ENCODE data around the gene MMP28.

Gene MMP28, protein sequence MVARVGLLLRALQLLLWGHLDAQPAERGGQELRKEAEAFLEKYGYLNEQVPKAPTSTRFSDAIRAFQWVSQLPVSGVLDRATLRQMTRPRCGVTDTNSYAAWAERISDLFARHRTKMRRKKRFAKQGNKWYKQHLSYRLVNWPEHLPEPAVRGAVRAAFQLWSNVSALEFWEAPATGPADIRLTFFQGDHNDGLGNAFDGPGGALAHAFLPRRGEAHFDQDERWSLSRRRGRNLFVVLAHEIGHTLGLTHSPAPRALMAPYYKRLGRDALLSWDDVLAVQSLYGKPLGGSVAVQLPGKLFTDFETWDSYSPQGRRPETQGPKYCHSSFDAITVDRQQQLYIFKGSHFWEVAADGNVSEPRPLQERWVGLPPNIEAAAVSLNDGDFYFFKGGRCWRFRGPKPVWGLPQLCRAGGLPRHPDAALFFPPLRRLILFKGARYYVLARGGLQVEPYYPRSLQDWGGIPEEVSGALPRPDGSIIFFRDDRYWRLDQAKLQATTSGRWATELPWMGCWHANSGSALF

DNA sequence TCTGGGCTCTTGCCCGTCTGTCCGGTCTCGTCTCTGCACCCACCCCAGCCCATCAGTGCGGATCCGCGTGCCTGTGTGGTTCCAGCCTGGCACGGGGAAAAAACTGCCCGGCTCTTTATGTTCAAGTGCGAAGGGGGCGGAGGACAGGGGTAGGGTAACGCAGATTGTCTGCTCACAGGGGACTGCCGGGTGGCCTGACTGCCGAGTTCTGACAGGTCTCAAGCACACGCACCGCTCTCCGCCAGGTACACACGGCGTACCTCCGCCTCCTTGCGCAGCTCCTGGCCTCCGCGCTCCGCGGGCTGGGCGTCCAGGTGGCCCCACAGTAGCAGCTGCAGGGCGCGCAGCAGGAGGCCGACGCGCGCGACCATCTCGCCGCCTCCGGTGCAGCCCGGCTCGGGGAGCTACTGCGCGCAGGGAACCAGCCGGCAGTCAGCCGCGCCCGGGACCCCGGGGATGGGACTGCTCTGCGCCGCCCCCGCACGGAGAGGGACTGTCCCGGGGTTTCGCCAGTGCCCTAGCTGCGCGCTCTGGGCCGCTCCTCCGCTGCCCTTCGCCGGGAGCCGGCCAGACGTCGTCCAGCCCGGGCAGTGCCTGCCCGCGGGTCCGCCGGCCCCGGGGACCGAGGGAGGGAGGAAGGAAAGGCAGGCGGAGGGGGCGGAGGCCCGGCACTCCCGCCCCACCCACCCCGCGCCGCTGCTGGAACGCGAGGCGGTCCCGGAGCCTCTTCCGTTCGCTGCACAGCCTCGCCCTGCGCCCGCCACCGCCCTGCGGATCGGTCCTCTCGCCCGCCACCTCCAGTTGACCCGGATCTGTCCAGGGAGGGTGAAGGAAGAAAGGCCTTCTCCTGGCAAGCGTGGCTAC, at the start of gene MMP28:
TSS of gene MMP28 (minus strand) at position 635 of the 864 bp plus-strand sequence. CDS start at position 371, 264 bp downstream.
- peak in 1 of 2 donors; percentile 35 for DNase-seq (ENCODE audit: low read depth in 1 of 2, low spot score in 1 of 2)

DNA sequence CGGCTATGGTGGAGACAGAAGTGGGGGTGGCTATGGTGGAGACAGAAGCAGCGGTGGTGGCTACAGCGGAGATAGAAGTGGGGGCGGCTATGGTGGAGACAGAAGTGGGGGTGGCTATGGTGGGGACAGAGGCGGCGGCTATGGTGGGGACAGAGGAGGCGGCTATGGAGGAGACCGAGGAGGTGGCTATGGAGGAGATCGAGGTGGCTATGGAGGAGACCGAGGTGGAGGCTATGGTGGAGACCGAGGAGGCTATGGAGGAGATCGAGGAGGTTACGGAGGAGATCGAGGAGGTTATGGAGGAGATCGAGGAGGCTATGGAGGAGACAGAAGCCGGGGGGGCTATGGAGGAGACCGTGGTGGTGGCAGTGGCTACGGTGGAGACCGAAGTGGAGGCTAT, 49.1 kb upstream of the MMP28 start:
- no peak for DNase-seq (ENCODE audit: low read depth in 1 of 2, low spot score in 1 of 2)

DNA sequence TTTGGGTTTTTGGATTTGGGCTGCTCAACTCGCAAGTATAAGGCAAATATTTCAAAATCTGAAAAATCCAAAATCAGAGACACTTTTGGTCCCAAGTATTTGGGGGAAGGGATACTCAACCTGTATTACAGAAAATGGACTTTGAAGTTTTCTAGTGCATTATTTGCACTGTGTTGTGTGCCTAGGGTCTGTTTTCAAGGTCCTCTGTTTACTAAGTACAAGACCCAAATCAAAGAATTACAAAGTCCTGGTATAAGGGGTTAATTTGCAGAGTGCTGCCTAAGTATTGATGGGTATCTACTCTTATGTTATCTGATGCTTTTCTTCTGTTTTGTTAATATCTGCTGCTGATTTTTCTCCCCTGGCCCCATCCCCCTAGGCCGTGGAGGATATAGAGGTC, 48.3 kb upstream of the MMP28 start:
- no peak for DNase-seq (ENCODE audit: low read depth in 1 of 2, low spot score in 1 of 2)

DNA sequence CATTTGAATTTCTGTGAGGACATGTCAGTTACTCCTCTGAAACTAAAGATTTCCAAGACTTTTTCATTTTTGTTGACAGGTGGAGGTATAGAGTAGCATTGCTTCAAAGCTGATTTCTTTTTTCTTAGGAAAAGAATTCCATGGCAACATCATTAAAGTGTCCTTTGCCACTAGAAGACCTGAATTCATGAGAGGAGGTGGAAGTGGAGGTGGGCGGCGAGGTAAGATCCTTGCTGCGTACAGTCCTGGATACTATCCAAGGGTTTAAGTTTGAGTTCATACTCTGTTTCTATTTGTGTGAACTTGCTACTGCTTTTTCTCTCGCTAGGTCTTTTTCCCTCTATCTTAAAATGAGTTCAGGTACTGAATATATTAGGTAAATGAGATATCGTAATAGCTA, 46.8 kb upstream of the MMP28 start:
- no peak for DNase-seq (ENCODE audit: low read depth in 1 of 2, low spot score in 1 of 2)

DNA sequence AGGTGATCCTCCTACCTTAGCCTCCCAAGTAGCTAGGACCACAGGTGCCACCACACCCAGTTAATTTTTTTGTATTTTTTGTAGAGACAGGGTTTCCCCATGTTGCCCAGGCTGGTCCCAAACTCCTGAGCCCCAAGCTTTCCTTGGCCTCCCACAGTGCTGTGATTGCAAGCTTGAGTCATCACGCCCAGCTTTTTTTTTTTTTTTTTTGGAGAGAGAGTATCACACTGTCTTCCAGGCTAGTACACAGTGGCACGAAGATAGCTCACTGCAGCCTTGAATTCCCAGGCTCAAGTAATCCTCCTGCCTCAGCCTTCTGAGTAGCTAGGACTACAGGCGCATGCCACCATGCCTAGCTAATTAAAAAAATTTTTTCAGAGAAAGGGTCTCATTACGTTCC, 46.1 kb upstream of the MMP28 start:
- DNase-seq (ENCODE audit: low read depth in 1 of 2, low spot score in 1 of 2): no peak

DNA sequence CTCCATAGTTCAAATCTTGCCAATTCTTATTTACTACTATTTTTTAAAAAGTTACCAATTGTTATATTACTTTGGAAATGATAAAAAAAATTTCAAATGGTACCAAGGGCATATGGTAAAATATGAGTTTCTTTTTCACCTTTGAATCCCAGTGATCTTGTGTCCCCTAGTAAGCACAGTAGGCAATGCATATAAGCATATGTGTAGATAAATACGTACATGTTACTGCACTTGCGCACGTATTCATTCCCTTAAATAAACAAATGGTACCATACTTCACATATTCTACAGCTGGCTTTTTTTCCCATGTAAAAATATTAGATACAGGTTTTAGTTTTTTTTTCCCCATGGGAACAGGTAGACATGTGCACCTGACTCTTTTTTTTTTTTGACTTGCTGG, 45.7 kb upstream of the MMP28 start:
- no peak for DNase-seq (ENCODE audit: low read depth in 1 of 2, low spot score in 1 of 2)

DNA sequence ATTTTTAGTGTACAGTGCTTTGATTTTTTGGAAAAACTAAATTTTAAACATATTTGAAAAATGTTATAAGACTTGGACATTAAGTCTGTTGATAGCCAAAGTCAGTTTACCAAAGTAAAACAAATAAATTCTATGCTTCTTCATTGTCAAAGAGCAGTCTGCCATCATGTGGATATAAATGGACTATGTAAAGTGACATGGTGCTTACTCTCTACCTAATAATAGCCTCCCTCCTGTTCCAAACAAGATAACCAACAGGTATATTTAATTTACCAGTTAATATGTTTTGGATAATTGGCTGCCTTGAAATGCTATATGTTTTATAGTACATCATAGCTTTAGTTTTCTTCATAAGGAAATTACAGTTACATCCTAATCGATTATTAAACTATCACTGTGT, 29.8 kb upstream of the MMP28 start:
- DNase-seq (ENCODE audit: low read depth in 1 of 2, low spot score in 1 of 2): no peak

DNA sequence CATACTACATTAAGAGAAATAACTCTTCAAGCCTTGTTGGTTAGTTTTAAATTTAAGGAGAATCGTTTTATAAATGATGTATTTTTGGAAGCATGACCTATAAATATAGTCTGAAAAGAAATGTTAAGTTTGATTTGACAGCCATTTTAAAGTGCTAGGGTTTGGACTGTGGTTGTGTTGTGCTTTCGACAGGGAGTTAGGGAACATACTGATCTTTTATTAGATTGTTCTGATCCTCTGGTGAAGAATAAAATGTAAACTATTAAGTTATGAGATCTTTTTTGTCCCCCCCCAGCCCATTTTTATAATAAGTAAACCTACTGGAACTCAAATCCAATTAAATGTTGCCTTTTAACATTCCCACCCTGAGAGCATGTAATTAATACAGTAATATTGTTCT, 25.9 kb upstream of the MMP28 start:
- no peak for DNase-seq (ENCODE audit: low read depth in 1 of 2, low spot score in 1 of 2)

DNA sequence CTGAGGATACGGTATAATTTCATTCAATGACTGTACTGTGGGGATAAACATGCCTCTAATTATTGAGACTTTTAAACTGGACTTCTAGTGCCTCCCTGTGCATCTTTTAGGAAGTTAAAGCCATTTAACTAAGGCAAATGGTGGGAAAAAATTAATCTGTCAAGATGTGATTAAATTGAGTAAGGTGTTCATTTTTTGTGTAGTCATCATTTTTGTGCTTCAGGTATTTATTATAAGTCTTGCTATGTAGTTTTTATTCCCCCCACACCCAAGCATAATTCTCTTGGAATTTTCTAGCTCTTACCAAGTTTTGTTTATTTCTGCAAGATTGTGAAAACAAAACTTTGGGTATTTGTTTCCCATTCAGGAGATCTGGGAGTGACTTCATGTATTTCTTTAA, 24.0 kb upstream of the MMP28 start:
- no peak for DNase-seq (ENCODE audit: low read depth in 1 of 2, low spot score in 1 of 2)

DNA sequence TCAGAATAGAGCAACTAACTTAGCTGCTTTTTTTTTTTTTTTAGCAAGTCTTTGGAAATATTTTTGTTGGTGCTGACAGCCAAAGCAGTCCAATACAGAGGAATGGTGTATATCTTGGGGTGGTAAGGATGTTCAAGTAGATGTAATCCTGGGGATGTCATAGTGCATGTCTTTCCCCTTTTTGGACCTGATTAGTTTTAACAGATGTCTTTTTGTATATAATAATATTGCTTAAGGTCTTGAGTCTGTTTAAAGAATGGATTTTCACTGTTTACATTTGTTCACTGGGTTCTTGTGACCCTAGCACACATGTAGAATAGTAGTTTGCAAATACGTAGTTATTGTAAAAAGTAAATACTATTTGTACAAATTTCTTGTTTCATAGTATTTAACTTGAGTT, 21.8 kb upstream of the MMP28 start:
- no peak for DNase-seq (ENCODE audit: low read depth in 1 of 2, low spot score in 1 of 2)

DNA sequence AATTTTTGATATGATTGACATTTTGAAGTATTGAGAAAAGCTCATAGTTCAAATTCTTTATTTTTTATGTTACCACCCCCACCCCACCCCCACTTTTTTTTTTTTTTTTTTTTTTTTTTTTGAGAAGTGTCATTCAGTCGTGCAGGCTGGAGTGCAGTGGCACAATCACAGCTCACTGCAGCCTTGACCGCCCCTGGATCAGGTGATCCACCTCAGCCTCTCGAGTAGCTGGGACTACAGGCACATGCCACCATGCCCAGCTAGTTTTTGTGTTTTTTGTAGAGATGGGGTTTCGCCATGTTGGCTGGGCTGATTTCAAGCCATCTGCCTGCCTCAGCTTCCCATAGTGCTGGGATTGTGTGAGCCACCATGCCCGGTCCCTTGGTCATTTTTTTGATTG, 21.3 kb upstream of the MMP28 start:
- no peak for DNase-seq (ENCODE audit: low read depth in 1 of 2, low spot score in 1 of 2)

DNA sequence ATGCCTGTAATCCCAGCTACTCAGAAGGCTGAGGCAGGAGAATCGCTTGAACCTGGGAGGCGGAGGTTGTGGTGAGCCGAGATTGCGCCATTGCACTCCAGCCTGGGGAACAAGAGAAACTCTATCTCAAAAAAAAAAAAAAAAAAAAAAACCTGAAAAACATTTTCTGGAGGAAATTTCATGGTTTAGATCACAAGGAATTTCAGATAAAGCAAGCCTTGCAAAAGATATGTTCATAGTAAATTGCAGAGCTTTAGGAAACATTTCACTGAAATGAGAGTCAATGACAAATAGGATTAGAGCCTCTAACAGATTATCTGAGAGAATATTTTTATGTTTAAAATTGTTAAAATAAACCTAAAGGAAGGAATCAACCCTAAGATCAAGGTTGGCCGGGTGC, 17.0 kb upstream of the MMP28 start:
- no peak for DNase-seq (ENCODE audit: low read depth in 1 of 2, low spot score in 1 of 2)

DNA sequence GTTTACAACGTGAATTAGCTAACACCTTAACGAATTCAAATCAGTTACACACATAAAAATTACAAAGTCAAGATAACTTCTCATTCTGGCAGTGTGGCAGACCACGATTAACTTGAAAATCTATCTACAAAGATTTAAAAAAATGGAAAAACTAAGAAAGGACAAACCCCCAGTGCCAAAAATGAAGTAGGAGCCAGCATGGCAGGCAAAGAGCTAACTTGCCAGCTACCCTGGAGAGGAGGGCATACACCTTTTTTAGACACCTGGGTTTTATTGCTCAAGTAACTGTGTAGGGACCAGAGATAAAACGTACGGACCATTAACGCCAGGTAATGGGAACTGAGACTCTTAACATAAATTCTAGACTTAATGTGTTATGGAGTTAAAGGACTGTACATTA, 16.3 kb upstream of the MMP28 start:
- DNase-seq (ENCODE audit: low read depth in 1 of 2, low spot score in 1 of 2): no peak

DNA sequence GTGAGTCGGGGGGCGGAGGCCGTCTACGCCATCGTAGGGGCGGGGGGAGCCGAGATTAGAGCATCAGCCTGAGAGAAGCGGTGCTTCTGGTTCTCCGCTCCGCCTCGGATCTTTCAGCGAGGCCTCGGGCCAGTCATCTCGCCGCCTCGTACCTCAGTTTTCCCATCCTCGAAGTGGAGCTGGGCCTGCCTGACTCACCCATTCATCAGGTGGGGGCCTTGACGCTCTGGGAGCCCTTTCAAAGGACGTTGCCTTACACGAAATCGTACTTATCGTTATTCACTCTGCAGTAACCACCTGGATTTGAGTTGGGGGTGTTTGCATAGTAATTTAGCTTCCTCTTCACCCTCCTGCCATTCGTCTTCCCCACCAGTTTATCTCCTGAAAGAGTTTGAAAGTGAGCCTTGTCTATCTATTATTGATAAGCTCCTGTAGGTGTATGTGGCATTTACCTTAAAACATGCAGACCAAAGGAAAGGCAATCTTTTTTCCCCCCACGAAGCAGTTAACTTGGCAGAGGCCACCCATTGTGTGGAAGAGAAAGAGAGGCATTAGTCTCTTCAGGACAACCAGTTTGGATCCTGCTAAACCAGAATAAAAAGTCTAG, 14.5 kb upstream of the MMP28 start:
- no peak for DNase-seq (ENCODE audit: low read depth in 1 of 2, low spot score in 1 of 2)

DNA sequence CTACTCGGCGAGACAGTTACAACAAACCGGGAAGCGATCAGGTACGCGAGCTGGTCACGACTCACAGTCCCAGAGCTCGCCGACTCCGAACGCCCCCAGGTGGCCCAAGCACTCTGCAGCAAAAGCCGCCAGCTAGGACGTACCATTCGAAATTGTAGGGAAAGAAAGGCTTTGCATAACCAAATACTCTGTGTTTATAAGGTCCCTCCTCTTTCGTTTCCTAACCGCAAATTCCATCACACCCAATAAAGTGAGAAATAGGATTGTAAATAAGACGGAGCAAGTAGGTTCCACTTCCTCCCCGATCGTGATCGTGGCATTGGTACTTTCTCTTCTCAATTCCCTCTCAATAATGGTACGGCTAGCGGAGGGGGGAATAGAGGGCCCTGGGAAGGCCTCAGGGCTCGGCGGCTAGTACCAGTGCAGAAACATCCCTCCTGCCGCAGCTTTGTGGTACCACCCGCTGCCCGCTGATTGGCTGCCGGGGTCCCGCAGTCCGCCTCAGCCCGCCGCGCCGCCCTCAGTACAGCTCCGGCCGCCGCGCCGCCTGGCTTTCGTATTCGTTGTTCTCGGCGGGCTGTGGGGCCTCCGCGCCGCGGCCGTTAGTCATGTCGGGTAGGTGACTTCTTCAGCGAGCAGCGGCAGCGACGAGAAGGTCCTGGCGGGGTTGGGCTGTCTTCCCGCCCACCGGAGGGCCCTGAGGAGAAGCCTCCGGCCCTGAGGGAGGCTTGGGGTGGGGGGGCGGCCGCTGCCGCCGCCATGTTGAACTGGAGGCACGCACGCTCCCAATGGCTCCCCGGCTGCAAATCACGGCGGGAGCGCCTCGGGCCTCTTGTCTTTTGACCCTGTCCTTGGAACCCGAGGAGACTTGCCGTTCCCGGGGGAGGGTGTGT, 13.8 kb upstream of the MMP28 start, which contains the start of gene TAF15:
TSS of gene TAF15 (plus strand) at position 523 of the 893 bp plus-strand sequence. CDS start at position 609, 86 bp downstream.
- peak; percentile 89 for DNase-seq (ENCODE audit: low read depth in 1 of 2, low spot score in 1 of 2)

DNA sequence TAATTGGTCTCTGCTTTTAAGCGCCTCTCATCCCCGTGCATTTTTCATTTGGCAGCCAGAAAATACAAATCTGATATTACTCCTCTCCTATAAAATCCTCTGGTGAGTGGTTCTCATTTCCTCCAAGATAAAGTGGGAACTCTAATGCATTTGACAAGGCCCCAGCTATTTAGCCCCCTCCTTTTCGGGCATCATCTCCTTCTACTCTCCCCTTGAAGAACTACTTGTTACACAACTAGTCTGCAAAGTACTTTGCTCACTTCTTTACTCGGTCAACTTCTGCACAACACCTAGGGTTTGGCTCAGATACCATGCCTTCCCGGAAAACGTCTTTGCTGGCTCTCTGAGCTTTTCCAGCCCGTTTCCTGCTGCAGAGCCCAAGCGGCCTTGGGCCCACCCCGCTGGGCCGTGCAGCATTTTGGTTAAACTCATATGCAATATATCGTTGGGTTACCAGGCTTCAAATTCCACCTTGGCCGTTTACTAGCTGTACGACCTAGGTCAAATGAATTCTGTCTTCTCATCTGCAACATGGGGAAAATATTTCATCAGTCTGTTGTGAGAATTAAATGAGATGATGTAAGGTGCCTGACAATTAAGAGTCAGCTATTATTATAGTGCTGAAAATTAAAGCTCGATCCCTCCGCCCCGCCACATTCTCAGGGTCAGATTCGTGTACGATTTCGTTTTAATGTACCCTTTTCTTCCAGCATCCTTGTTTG, 13.0 kb upstream of the MMP28 start:
- no peak for DNase-seq (ENCODE audit: low read depth in 1 of 2, low spot score in 1 of 2)

DNA sequence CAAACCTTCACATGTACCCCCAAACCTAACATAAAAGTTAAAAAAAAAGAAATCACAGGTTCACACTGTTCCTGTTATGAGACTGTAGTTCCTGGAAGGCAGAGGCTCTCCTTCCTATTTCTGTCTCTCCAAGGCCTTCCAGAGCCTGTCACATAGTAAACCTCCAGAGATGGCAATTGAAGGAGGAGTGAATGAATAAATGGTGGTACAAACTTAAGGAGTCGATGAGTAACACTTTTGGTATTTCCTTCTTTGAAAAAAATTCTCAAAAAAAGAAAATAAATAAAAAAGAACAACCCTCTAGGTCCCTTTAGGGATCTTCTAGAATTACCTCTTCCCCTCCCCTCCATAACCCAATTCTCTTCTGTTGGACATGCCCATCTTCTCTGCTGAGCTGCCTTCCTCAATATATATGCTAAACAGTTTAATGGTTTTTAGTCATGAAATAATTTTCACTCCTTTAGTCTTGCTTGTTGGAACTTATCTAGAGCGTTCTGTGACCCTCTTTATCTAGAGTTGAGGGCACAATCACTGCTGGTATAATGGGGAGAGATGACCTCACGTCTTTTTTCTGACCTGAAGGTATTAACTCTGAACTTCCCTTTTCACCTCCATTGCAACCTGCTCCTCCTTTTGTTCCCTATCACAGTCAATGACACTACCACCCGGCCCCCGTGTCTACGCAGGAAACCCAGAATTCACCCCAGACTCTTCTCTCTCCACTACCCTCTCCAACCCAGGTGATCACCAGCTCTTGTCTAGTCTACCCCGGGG, 12.1 kb upstream of the MMP28 start:
- no peak for DNase-seq (ENCODE audit: low read depth in 1 of 2, low spot score in 1 of 2)

DNA sequence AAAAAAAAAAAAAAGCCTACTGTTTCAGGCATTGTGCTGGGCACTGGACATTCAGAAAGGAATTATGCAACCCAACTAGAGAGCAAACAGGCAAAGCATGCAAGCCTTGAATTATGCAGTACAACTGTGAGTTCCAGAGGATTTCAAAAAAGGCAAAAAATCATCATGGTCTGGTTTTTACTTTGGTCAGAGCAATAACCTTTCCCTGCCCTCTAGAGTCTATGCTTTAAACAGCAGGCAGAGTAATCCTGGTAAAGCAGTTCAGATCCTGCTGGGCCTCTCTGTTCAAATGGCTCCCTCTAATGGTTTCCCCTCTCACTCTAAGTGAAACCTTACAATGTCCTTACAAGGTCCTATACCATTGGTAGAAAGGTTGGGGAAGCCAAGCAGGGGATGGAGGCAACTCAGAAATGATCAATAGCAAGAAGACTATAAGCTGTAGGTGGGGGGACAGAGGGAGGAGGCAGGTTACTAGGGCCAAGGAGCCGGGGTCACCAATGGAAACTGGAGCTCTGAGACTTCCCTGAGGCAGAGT, 9.3 kb upstream of the MMP28 start:
- no peak for DNase-seq (ENCODE audit: low read depth in 1 of 2, low spot score in 1 of 2)

Data from stimulated activated CD4-positive, alpha-beta T cell treated with anti-CD3 and anti-CD28 coated beads, Interleukin-15, amount 100 ng/mL, for 1 hour (primary cell).